ENCODE measurements around the gene KCNT2. TPM values are rescaled to one million over a fixed set of nuclear protein-coding genes. Genes with fewer than 3 reads are reported as not detected.

KCNT2 gene
- total RNA-seq, 4 donors from 2014 or later: 0.35 to 0.88 (median 0.51) TPM; not detected in 1

- no peak overlapping the region for H3K4me3 ChIP-seq
- H3K9me3 ChIP-seq: no peaks in the 10 kb centered on the region
- no peaks in the 10 kb centered on the region for H3K36me3 ChIP-seq
- intact Hi-C loops (cut with DNase I; ENCODE audit: low total_unique reads): no loop called here
- H3K27me3 ChIP-seq: no peaks in the 10 kb centered on the region
- H3K27ac ChIP-seq: no peak overlapping the region
- no peak for TF ChIP-seq POLR2A (IDR thresholded peaks at IDR 0.05)
- TF ChIP-seq, protein P1, sequence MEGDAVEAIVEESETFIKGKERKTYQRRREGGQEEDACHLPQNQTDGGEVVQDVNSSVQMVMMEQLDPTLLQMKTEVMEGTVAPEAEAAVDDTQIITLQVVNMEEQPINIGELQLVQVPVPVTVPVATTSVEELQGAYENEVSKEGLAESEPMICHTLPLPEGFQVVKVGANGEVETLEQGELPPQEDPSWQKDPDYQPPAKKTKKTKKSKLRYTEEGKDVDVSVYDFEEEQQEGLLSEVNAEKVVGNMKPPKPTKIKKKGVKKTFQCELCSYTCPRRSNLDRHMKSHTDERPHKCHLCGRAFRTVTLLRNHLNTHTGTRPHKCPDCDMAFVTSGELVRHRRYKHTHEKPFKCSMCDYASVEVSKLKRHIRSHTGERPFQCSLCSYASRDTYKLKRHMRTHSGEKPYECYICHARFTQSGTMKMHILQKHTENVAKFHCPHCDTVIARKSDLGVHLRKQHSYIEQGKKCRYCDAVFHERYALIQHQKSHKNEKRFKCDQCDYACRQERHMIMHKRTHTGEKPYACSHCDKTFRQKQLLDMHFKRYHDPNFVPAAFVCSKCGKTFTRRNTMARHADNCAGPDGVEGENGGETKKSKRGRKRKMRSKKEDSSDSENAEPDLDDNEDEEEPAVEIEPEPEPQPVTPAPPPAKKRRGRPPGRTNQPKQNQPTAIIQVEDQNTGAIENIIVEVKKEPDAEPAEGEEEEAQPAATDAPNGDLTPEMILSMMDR (IDR thresholded peaks at IDR 0.05 in 4 of 5, conservative IDR thresholded peaks at IDR 0.05 in 1 of 5): no peak
- no peak for DNase-seq
- no peak for ATAC-seq
- no peaks in the 10 kb centered on the region for H3K4me1 ChIP-seq
- in situ Hi-C loops (cut with MboI; ENCODE audit: low sequenced_read_pairs in 4 of 4): no loop called here
These were observed 119.7 kb downstream of the KCNT2 start for GRCh38 chr1:196488579-196488978.

DNA sequence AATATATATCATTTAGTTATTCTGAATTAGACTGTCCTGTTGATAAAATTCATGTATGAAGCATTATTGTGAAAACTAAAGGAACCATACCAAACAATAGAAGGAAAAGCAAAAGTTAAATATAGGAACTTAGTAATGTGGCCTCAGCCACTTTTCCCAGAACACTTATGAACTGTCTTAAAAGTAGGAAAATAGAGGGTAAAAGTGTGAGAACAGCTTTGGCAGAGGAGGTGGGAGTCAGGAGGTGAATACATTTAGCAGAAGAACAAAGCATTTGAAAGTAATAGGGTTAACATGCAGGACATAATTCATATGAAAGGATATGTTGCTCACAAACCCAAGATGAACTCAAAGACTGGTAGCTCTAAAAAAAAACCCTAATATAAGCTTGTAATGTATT, 121.9 kb downstream of the KCNT2 start:
- DNase-seq (no peak), ATAC-seq (no peak)
- no peaks in the 10 kb centered on the region for H3K36me3 ChIP-seq
- in situ Hi-C loops (cut with MboI; ENCODE audit: low sequenced_read_pairs in 4 of 4): no loop called here
- no peak overlapping the region for H3K27ac ChIP-seq
- TF ChIP-seq, protein P1 (IDR thresholded peaks at IDR 0.05 in 4 of 5, conservative IDR thresholded peaks at IDR 0.05 in 1 of 5): no peak
- TF ChIP-seq POLR2A (IDR thresholded peaks at IDR 0.05): no peak
- intact Hi-C loops (cut with DNase I; ENCODE audit: low total_unique reads): no loop called here
- no peaks in the 10 kb centered on the region for H3K4me1 ChIP-seq
- H3K9me3 ChIP-seq: no peaks in the 10 kb centered on the region
- no peak overlapping the region for H3K4me3 ChIP-seq
- H3K27me3 ChIP-seq: no peaks in the 10 kb centered on the region

DNA sequence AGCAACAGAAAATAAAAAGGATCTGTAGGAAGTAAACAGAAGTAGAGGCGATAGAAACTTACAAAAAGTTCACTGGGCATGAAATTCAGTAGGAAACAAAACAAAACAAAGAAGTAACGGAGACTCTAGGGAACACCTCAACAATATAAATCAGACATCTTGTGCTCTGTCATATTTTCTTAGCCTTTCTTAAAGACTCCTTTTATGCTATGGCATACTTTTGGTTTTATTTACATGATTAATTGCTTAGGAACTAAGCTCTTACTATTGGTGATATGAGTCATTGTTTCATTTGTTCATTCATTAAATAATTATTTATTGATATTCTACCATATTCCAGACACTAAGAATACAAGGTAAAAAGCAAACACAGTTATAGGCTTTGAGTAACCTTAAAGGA, 126.6 kb downstream of the KCNT2 start:
- TF ChIP-seq, protein P1 (IDR thresholded peaks at IDR 0.05 in 4 of 5, conservative IDR thresholded peaks at IDR 0.05 in 1 of 5): no peak
- TF ChIP-seq POLR2A (IDR thresholded peaks at IDR 0.05): no peak
- intact Hi-C loops (cut with DNase I; ENCODE audit: low total_unique reads): no loop called here
- no peaks in the 10 kb centered on the region for H3K9me3 ChIP-seq
- H3K27ac ChIP-seq: no peak overlapping the region
- in situ Hi-C loops (cut with MboI; ENCODE audit: low sequenced_read_pairs in 4 of 4): no loop called here
- no peaks in the 10 kb centered on the region for H3K27me3 ChIP-seq
- no peak overlapping the region for H3K4me3 ChIP-seq
- no peak for DNase-seq
- no peak for ATAC-seq
- H3K36me3 ChIP-seq: no peaks in the 10 kb centered on the region
- H3K4me1 ChIP-seq: no peaks in the 10 kb centered on the region

DNA sequence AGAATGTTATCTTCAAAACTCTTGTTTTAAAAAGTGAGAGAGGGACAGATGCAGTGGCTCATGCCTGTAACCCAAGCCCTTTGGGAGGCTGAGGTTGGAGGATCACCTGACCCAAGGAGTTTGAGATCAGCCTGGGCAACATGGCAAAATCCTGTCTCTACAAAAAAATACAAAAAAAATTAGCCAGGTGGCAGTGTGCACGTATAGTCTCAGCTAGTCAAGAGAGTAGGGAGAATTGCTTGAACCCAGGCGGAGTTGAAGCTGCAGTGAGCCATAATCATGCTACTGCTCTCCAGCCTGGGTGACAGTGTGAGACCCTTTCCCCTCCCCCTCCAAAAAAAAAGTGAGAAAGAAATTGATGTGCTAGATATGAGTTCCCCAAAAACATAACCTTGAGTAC, 131.0 kb downstream of the KCNT2 start:
- TF ChIP-seq POLR2A (IDR thresholded peaks at IDR 0.05): no peak
- TF ChIP-seq, protein P1 (IDR thresholded peaks at IDR 0.05 in 4 of 5, conservative IDR thresholded peaks at IDR 0.05 in 1 of 5): no peak

GRCh38 chr1:196467230-196467925, 140.9 kb downstream of the KCNT2 start:
- no peaks in the 10 kb centered on the region for H3K4me1 ChIP-seq
- no peak overlapping the region for H3K4me3 ChIP-seq
- H3K9me3 ChIP-seq: no peaks in the 10 kb centered on the region
- intact Hi-C loops (cut with DNase I; ENCODE audit: low total_unique reads): no loop called here
- no peak overlapping the region for H3K27ac ChIP-seq
- TF ChIP-seq, protein P1 (IDR thresholded peaks at IDR 0.05 in 4 of 5, conservative IDR thresholded peaks at IDR 0.05 in 1 of 5): no peak
- no peak for TF ChIP-seq POLR2A (IDR thresholded peaks at IDR 0.05)
- in situ Hi-C loops (cut with MboI; ENCODE audit: low sequenced_read_pairs in 4 of 4): no loop called here
- no peaks in the 10 kb centered on the region for H3K36me3 ChIP-seq
- ATAC-seq: no peak
- no peaks in the 10 kb centered on the region for H3K27me3 ChIP-seq
- no peak for DNase-seq

More for the DNA sequence above, 131.0 kb downstream of the KCNT2 start:
- intact Hi-C loops (cut with DNase I; ENCODE audit: low total_unique reads) (no loop called here), in situ Hi-C loops (cut with MboI; ENCODE audit: low sequenced_read_pairs in 4 of 4) (no loop called here)
- DNase-seq (no peak), ATAC-seq (no peak)
- no peak overlapping the region for H3K27ac ChIP-seq
- no peaks in the 10 kb centered on the region for H3K4me1 ChIP-seq
- no peaks in the 10 kb centered on the region for H3K27me3 ChIP-seq
- no peak overlapping the region for H3K4me3 ChIP-seq
- H3K9me3 ChIP-seq: no peaks in the 10 kb centered on the region
- no peaks in the 10 kb centered on the region for H3K36me3 ChIP-seq

All from gastrocnemius medialis (tissue), 4 donors.